GM23338 (cell line): Measurements from ENCODE around the gene SLC26A11. TPM values are rescaled to one million over a fixed set of nuclear protein-coding genes. Genes with fewer than 3 reads are reported as not detected.

Source experiments
- ATAC-seq: fragments of 200-7000 bp; cut with Tn5 transposase; 3 replicates; pipeline ENCODE4 v1.9.1; 2020
- DNase-seq: peaks from one replicate; pipeline ENCODE4 v3.0.0-alpha.2; 2015; ENCODE audit warnings: low spot score
- H2AFZ ChIP-seq: fragments of 200-600 bp; sonication (generic); 2 replicates; pipeline ENCODE4 v1.8.0; 2016; ENCODE audit warnings: antibody characterized with exemption, mild to moderate bottlenecking, moderate library complexity
- H3F3A ChIP-seq: fragments of 200-600 bp; sonication (generic); replicated peaks from 2 replicates; pipeline ENCODE4 v1.8.0; 2017; ENCODE audit warnings: antibody characterized with exemption, mixed run types, low read depth
- H3K27ac ChIP-seq: fragments of 200-600 bp; sonication (generic); 2 replicates; pipeline ENCODE4 v1.6.1; 2016; ENCODE audit warnings: low read depth
- H3K27me3 ChIP-seq: fragments of 200-600 bp; sonication (generic); 2 replicates; pipeline ENCODE4 v1.8.0; 2016; ENCODE audit warnings: mild to moderate bottlenecking, mixed run types, moderate library complexity; ENCODE audit not compliant: insufficient read depth
- H3K36me3 ChIP-seq: fragments of 200-600 bp; sonication (generic); 2 replicates; pipeline ENCODE4 v1.8.0; 2016; ENCODE audit warnings: mild to moderate bottlenecking; ENCODE audit not compliant: insufficient read depth
- H3K4me1 ChIP-seq: fragments of 200-600 bp; sonication (generic); 2 replicates; pipeline ENCODE4 v1.8.0; 2016; ENCODE audit warnings: mild to moderate bottlenecking, moderate library complexity; ENCODE audit not compliant: insufficient read depth
- H3K4me2 ChIP-seq: fragments of 200-600 bp; sonication (generic); 2 replicates; pipeline ENCODE4 v1.7.1; 2017; ENCODE audit warnings: mixed run types
- H3K4me3 ChIP-seq: fragments of 200-600 bp; sonication (generic); 2 replicates; pipeline ENCODE4 v1.6.1; 2016; ENCODE audit warnings: mixed run types
- H3K79me2 ChIP-seq: fragments of 200-600 bp; sonication (generic); replicated peaks from 2 replicates; pipeline ENCODE4 v1.8.0; 2017; ENCODE audit warnings: mild to moderate bottlenecking; ENCODE audit not compliant: insufficient read depth
- H3K9me2 ChIP-seq: fragments of 200-600 bp; sonication (generic); 2 replicates; pipeline ENCODE4 v1.8.0; 2017; ENCODE audit not compliant: insufficient read depth
- H4K20me1 ChIP-seq: fragments of 200-600 bp; sonication (generic); replicated peaks from 2 replicates; pipeline ENCODE4 v1.8.0; 2017; ENCODE audit warnings: mild to moderate bottlenecking; ENCODE audit not compliant: insufficient read depth
- H3K27ac Mint-ChIP-seq: 2 replicates; pipeline ENCODE4 v1.8.0; 2020; ENCODE audit warnings: inconsistent platforms, mild to moderate bottlenecking, moderate library complexity, mixed read lengths
- H3K27me3 Mint-ChIP-seq: 3 replicates; pipeline ENCODE4 v1.8.0; 2022; ENCODE audit warnings: low read depth, mild to moderate bottlenecking, moderate library complexity, mixed read lengths, inconsistent platforms; ENCODE audit not compliant: insufficient read depth, poor library complexity
- H3K36me3 Mint-ChIP-seq: 3 replicates; pipeline ENCODE4 v1.8.0; 2021; ENCODE audit warnings: low read depth, mild to moderate bottlenecking, inconsistent platforms, moderate library complexity, mixed read lengths
- H3K4me1 Mint-ChIP-seq: 3 replicates; pipeline ENCODE4 v1.8.0; 2020; ENCODE audit warnings: mild to moderate bottlenecking, inconsistent platforms, mixed read lengths
- H3K4me3 Mint-ChIP-seq: 3 replicates; pipeline ENCODE4 v1.8.0; 2021; ENCODE audit warnings: moderate library complexity, mild to moderate bottlenecking, inconsistent platforms, mixed read lengths
- H3K9me3 Mint-ChIP-seq: 3 replicates; pipeline ENCODE4 v1.8.0; 2020; ENCODE audit warnings: moderate library complexity, mild to moderate bottlenecking, inconsistent platforms, mixed read lengths
- EZH2 ChIP-seq: fragments of 200-600 bp; sonication (generic); IDR thresholded peaks from one replicate; pipeline ENCODE4 v1.8.0; 2017; ENCODE audit warnings: antibody characterized with exemption, mild to moderate bottlenecking, low read depth; ENCODE audit not compliant: unreplicated experiment
- JUNB ChIP-seq: IDR thresholded peaks from one replicate; pipeline ENCODE4 v1.6.1; 2016; ENCODE audit warnings: antibody characterized with exemption; ENCODE audit not compliant: unreplicated experiment
- NANOG ChIP-seq: IDR thresholded peaks from 2 replicates; pipeline ENCODE4 v1.6.1; 2016; ENCODE audit warnings: antibody characterized with exemption, borderline replicate concordance
- POLR2AphosphoS5 ChIP-seq: IDR thresholded peaks from 2 replicates; pipeline ENCODE4 v1.6.1; 2016; ENCODE audit warnings: antibody characterized with exemption, low read depth
- ZNF114 ChIP-seq: fragments of 250-450 bp; sonication (Bioruptor Pico); IDR thresholded peaks from 2 replicates; pipeline ENCODE4 v1.5.0; 2020; ENCODE audit warnings: mild to moderate bottlenecking, moderate library complexity
- ZNF331 ChIP-seq: fragments of 250-450 bp; sonication (Bioruptor Pico); IDR thresholded peaks from 2 replicates; pipeline ENCODE4 v1.5.0; 2020; ENCODE audit warnings: low read depth, mild to moderate bottlenecking, moderate library complexity
- polyA plus RNA-seq: library from polyadenylated mRNA; unstranded; fragments of >200 nt; fragmentation: Nextera tagmentation; extraction: Ambion mirVana; gene quantifications from 2 replicates; pipeline ENCODE4 v1.2.1, GENCODE V29; 2016
- total RNA-seq: library from RNA; depleted of rRNA; stranded (reverse); fragments of >200 nt; shearing (Covaris generic); gene quantifications from 2 replicates; pipeline ENCODE4 v1.2.3, GENCODE V29; 2014
- TF ChIP-seq, protein P1 (sequence below), 2 experiments: fragments of 200-600 bp in 1 of 2; sonication (generic) in 1 of 2; conservative IDR thresholded peaks; 2 replicates each; pipeline versions ENCODE4 v1.5.1 to v1.6.1; 2016 to 2017; ENCODE audit warnings: antibody characterized with exemption in 2 of 2, low read depth in 2 of 2, mild to moderate bottlenecking in 2 of 2, moderate library complexity in 1 of 2
- TF ChIP-seq, protein P2 (sequence below): fragments of 250-450 bp; sonication (Bioruptor Pico); IDR thresholded peaks from 2 replicates; pipeline ENCODE4 v1.5.0; 2020; ENCODE audit warnings: mild to moderate bottlenecking, moderate library complexity
- TF ChIP-seq, protein P3 (sequence below): IDR thresholded peaks from 2 replicates; pipeline ENCODE4 v1.6.1; 2016; ENCODE audit warnings: antibody characterized with exemption

Gene SLC26A11
- total and polyA plus RNA-seq, 2 experiments from 2014 or later: 10.9 to 23.0 TPM

DNA sequence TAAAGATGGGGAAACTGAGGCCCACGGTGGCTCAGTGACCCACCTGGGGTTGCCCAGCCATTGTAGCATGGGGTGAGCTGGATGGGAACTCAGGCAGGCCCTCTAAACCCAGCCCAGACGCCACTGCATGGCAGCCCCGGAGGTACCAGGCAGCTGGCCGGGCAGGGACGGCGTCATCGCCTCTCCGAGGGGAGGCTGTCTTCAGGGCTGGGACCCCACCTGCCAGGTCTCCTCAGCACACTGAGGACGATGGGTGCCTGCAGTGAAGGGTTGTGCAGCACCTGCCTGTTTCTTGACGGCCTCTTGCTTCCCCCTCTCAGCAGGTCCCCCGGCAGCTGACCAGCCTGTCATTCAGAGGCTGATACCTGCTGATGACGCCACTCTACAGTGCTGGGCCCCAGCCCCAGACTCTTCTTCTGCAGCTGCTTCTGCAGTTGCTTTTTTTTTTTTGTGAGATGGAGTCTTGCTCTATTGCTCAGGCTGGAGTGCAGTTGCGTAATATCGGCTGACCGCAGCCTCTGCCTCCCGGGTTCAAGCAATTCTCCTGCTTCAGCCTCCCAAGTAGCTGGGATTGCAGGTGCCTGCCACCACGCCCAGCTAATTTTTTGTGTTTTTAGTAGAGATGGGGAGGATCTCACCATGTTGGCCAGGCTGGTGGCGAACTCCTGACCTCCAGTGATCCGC lies 65.2 kb downstream of the SLC26A11 start (continued):
- TF ChIP-seq, protein P1, sequence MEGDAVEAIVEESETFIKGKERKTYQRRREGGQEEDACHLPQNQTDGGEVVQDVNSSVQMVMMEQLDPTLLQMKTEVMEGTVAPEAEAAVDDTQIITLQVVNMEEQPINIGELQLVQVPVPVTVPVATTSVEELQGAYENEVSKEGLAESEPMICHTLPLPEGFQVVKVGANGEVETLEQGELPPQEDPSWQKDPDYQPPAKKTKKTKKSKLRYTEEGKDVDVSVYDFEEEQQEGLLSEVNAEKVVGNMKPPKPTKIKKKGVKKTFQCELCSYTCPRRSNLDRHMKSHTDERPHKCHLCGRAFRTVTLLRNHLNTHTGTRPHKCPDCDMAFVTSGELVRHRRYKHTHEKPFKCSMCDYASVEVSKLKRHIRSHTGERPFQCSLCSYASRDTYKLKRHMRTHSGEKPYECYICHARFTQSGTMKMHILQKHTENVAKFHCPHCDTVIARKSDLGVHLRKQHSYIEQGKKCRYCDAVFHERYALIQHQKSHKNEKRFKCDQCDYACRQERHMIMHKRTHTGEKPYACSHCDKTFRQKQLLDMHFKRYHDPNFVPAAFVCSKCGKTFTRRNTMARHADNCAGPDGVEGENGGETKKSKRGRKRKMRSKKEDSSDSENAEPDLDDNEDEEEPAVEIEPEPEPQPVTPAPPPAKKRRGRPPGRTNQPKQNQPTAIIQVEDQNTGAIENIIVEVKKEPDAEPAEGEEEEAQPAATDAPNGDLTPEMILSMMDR (conservative IDR thresholded peaks at IDR 0.05; ENCODE audit: low read depth in 2 of 2): no peak
- no peak for TF ChIP-seq NANOG
- TF ChIP-seq, protein P2, sequence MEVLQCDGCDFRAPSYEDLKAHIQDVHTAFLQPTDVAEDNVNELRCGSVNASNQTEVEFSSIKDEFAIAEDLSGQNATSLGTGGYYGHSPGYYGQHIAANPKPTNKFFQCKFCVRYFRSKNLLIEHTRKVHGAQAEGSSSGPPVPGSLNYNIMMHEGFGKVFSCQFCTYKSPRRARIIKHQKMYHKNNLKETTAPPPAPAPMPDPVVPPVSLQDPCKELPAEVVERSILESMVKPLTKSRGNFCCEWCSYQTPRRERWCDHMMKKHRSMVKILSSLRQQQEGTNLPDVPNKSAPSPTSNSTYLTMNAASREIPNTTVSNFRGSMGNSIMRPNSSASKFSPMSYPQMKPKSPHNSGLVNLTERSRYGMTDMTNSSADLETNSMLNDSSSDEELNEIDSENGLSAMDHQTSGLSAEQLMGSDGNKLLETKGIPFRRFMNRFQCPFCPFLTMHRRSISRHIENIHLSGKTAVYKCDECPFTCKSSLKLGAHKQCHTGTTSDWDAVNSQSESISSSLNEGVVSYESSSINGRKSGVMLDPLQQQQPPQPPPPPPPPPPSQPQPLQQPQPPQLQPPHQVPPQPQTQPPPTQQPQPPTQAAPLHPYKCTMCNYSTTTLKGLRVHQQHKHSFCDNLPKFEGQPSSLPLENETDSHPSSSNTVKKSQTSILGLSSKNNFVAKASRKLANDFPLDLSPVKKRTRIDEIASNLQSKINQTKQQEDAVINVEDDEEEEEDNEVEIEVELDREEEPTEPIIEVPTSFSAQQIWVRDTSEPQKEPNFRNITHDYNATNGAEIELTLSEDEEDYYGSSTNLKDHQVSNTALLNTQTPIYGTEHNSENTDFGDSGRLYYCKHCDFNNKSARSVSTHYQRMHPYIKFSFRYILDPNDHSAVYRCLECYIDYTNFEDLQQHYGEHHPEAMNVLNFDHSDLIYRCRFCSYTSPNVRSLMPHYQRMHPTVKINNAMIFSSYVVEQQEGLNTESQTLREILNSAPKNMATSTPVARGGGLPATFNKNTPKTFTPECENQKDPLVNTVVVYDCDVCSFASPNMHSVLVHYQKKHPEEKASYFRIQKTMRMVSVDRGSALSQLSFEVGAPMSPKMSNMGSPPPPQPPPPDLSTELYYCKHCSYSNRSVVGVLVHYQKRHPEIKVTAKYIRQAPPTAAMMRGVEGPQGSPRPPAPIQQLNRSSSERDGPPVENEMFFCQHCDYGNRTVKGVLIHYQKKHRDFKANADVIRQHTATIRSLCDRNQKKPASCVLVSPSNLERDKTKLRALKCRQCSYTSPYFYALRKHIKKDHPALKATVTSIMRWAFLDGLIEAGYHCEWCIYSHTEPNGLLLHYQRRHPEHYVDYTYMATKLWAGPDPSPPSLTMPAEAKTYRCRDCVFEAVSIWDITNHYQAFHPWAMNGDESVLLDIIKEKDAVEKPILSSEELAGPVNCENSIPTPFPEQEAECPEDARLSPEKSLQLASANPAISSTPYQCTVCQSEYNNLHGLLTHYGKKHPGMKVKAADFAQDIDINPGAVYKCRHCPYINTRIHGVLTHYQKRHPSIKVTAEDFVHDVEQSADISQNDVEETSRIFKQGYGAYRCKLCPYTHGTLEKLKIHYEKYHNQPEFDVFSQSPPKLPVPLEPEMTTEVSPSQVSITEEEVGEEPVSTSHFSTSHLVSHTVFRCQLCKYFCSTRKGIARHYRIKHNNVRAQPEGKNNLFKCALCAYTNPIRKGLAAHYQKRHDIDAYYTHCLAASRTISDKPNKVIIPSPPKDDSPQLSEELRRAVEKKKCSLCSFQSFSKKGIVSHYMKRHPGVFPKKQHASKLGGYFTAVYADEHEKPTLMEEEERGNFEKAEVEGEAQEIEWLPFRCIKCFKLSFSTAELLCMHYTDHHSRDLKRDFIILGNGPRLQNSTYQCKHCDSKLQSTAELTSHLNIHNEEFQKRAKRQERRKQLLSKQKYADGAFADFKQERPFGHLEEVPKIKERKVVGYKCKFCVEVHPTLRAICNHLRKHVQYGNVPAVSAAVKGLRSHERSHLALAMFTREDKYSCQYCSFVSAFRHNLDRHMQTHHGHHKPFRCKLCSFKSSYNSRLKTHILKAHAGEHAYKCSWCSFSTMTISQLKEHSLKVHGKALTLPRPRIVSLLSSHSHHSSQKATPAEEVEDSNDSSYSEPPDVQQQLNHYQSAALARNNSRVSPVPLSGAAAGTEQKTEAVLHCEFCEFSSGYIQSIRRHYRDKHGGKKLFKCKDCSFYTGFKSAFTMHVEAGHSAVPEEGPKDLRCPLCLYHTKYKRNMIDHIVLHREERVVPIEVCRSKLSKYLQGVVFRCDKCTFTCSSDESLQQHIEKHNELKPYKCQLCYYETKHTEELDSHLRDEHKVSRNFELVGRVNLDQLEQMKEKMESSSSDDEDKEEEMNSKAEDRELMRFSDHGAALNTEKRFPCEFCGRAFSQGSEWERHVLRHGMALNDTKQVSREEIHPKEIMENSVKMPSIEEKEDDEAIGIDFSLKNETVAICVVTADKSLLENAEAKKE (CRISPR knock-in tag): no peak

DNA sequence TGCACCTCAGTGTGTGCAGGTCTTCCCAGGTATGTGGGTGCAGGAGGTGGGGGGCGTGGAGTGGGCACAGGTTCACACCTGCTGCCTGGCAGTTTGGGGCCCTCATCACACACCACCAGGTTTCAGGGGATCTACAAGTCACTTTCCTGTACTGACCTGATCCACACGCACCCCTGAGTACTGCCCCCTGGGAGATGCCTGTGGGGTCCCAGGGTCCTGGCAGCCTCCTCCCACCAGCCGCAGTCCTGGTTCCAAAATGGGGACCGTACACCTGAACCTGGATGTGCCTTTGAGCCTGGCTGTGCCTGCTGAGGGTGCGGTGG lies 66.4 kb downstream of the SLC26A11 start:
- no peak for ATAC-seq
- Histone ChIP-seq H3K27me3 (no peaks in the 10 kb centered on the region), H3K4me1 (no peaks in the 10 kb centered on the region), H3K79me2 (no peaks in the 10 kb centered on the region), H2AFZ (no peak overlapping the region), H4K20me1 (peaks cover 8% of the 10 kb centered on the region; the same call in 1 of the 2 replicates), H3F3A (no peaks in the 10 kb centered on the region), H3K27ac (no peak overlapping the region), H3K4me3 (no peak overlapping the region), H3K4me2 (no peak overlapping the region), H3K36me3 (peaks cover 11% of the 10 kb centered on the region; the same call in 1 of the 2 replicates), H3K9me2 (no peaks in the 10 kb centered on the region)
- H3K4me3 Mint-ChIP-seq: no peak overlapping the region
- peaks cover 4% of the 10 kb centered on the region for H3K27me3 Mint-ChIP-seq
- peaks cover 37% of the 10 kb centered on the region for H3K36me3 Mint-ChIP-seq
- H3K27ac Mint-ChIP-seq: no peak overlapping the region
- peaks cover 14% of the 10 kb centered on the region for H3K4me1 Mint-ChIP-seq
- no peaks in the 10 kb centered on the region for H3K9me3 Mint-ChIP-seq
- no peak for DNase-seq
- TF ChIP-seq POLR2AphosphoS5 (no peak), ZNF331 (CRISPR knock-in tag) (no peak), JUNB (no peak), ZNF114 (CRISPR knock-in tag) (no peak), EZH2 (no peak)
- TF ChIP-seq, protein P3, sequence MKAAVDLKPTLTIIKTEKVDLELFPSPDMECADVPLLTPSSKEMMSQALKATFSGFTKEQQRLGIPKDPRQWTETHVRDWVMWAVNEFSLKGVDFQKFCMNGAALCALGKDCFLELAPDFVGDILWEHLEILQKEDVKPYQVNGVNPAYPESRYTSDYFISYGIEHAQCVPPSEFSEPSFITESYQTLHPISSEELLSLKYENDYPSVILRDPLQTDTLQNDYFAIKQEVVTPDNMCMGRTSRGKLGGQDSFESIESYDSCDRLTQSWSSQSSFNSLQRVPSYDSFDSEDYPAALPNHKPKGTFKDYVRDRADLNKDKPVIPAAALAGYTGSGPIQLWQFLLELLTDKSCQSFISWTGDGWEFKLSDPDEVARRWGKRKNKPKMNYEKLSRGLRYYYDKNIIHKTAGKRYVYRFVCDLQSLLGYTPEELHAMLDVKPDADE: no peak
